Caco-2 (cell line): ENCODE results near the gene KLHDC9. TPM values are rescaled to one million over a fixed set of nuclear protein-coding genes. Genes with fewer than 3 reads are reported as not detected.

ENCODE experiments used
- BruUV-seq: library from RNA; stranded (reverse); fragments of 400-500 nt; replicated peaks from 2 replicates; lab custom pipeline; 2021; lab: Mats Ljungman, UMichigan
- CTCF ChIA-PET: fragments of 300-600 bp; sonication (Branson Sonifier 250); formaldehyde crosslinking; loops from one replicate; lab custom pipeline; 2022; ENCODE audit warnings: antibody characterized with exemption; lab: Charles Lee
- POLR2A ChIA-PET: fragments of 300-600 bp; sonication (Branson Sonifier 250); formaldehyde crosslinking; loops from one replicate; lab custom pipeline; 2022; ENCODE audit warnings: antibody characterized with exemption; lab: Charles Lee
- DNase-seq, 2 experiments: peaks; one replicate each; pipeline versions ENCODE4 v3.0.0 to v3.0.0-alpha.2; 2020 to 2022
- H3K27me3 ChIP-seq: replicated peaks from 2 replicates; pipeline ENCODE4 v1.6.0; 2011; ENCODE audit warnings: low read length; ENCODE audit not compliant: control insufficient read depth, insufficient read depth
- H3K36me3 ChIP-seq: 2 replicates; pipeline ENCODE4 v1.5.1; 2011; ENCODE audit warnings: low read length; ENCODE audit not compliant: control insufficient read depth, insufficient read depth
- H3K4me1 ChIP-seq: fragments of 250-450 bp; sonication (Bioruptor Pico); 2 replicates; pipeline ENCODE4 v1.5.1; 2020; ENCODE audit warnings: mild to moderate bottlenecking
- H3K4me3 ChIP-seq: 2 replicates; pipeline ENCODE4 v1.5.1; 2011; ENCODE audit warnings: low read depth, mild to moderate bottlenecking, control low read depth, low read length
- H3K9me3 ChIP-seq: fragments of 250-450 bp; sonication (Bioruptor Pico); 2 replicates; pipeline ENCODE4 v1.5.1; 2020; ENCODE audit warnings: mild to moderate bottlenecking, moderate library complexity
- H3K27ac Mint-ChIP-seq: one replicate; pipeline ENCODE4 v1.8.0; 2022; ENCODE audit warnings: mixed read lengths; ENCODE audit not compliant: unreplicated experiment
- H3K27me3 Mint-ChIP-seq: one replicate; pipeline ENCODE4 v1.8.0; 2022; ENCODE audit warnings: mixed read lengths; ENCODE audit not compliant: insufficient read depth, unreplicated experiment
- H3K36me3 Mint-ChIP-seq: one replicate; pipeline ENCODE4 v1.8.0; 2022; ENCODE audit warnings: mild to moderate bottlenecking, mixed read lengths; ENCODE audit not compliant: insufficient read depth, unreplicated experiment
- H3K4me1 Mint-ChIP-seq: one replicate; pipeline ENCODE4 v1.8.0; 2022; ENCODE audit warnings: low read depth, mixed read lengths; ENCODE audit not compliant: unreplicated experiment
- H3K4me3 Mint-ChIP-seq: one replicate; pipeline ENCODE4 v1.8.0; 2022; ENCODE audit warnings: mild to moderate bottlenecking, moderate library complexity, mixed read lengths; ENCODE audit not compliant: unreplicated experiment
- H3K9me3 Mint-ChIP-seq: one replicate; pipeline ENCODE4 v1.8.0; 2022; ENCODE audit warnings: mixed read lengths; ENCODE audit not compliant: unreplicated experiment
- intact Hi-C: fragments of 100-400 bp; cut with micrococcal nuclease; formaldehyde crosslinking; loops from one replicate; pipeline ENCODE4 v1.10.0; 2022; ENCODE audit not compliant: unreplicated experiment
- total RNA-seq: library from RNA; stranded (reverse); gene quantifications from 2 replicates; pipeline ENCODE4 v1.2.3, GENCODE V29; 2022
- TF ChIP-seq, protein P1 (sequence below), 2 experiments: fragments of 200-600 bp in 1 of 2; IDR thresholded peaks; 1 replicate in 1 of 2; 2 replicates in 1 of 2; pipeline versions ENCODE4 v1.5.1 to v1.8.0; 2011 to 2022; ENCODE audit warnings: antibody characterized with exemption in 1 of 2, control low read depth in 1 of 2, inconsistent platforms in 1 of 2, low read depth in 1 of 2, low read length in 1 of 2, mild to moderate bottlenecking in 1 of 2, moderate library complexity in 1 of 2; ENCODE audit not compliant: insufficient read depth in 1 of 2, severe bottlenecking in 1 of 2, unreplicated experiment in 1 of 2

KLHDC9 gene
- total RNA-seq, 1 experiment from 2014 or later, result 2.0 TPM

DNA sequence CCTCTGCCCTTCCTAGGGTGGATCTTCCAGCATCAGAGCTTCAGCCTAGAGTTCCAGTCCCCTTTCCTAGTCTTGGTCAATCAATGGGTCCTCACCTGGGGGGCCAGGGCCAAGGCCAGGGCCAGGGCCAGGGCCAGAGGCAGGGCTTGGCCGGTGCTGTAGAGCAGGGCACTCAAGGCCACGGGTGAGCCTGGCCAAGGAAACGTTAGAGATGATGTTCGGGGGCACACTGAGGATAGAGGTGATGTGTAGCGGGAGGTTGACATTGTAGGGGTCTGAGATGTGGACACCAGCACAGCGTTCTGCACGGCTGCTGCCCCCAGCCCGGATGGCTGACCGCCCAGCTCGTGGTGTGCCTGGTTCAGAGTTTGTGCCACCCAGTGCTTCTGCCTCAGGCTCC lies 46.9 kb upstream of the KLHDC9 start:
- no peaks in the 10 kb centered on the region for H3K27me3 ChIP-seq
- no peaks in the 10 kb centered on the region; the same call in 1 of the 2 replicates for H3K36me3 ChIP-seq
- Mint-ChIP-seq H3K4me3 (no peak overlapping the region), H3K4me1 (peaks cover 6% of the 10 kb centered on the region), H3K27me3 (no peaks in the 10 kb centered on the region), H3K27ac (no peak overlapping the region), H3K36me3 (peaks cover 4% of the 10 kb centered on the region), H3K9me3 (peaks cover 13% of the 10 kb centered on the region)
- H3K4me1 ChIP-seq, result peaks cover 12% of the 10 kb centered on the region
- ChIA-PET CTCF (no interaction called here), POLR2A (interaction anchor here (0.5 to 0.6 kb wide), 2 partner anchors 102 to 474 kb away, joined by 3 read pairs; no protein-coding TSS in a partner anchor)
- BruUV-seq, result no TSS peak
- H3K9me3 ChIP-seq, result peaks cover 12% of the 10 kb centered on the region; the same call in 1 of the 2 replicates
- DNase-seq, result no peak
- TF ChIP-seq, protein P1, sequence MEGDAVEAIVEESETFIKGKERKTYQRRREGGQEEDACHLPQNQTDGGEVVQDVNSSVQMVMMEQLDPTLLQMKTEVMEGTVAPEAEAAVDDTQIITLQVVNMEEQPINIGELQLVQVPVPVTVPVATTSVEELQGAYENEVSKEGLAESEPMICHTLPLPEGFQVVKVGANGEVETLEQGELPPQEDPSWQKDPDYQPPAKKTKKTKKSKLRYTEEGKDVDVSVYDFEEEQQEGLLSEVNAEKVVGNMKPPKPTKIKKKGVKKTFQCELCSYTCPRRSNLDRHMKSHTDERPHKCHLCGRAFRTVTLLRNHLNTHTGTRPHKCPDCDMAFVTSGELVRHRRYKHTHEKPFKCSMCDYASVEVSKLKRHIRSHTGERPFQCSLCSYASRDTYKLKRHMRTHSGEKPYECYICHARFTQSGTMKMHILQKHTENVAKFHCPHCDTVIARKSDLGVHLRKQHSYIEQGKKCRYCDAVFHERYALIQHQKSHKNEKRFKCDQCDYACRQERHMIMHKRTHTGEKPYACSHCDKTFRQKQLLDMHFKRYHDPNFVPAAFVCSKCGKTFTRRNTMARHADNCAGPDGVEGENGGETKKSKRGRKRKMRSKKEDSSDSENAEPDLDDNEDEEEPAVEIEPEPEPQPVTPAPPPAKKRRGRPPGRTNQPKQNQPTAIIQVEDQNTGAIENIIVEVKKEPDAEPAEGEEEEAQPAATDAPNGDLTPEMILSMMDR (IDR thresholded peaks at IDR 0.05; ENCODE audit: insufficient read depth in 1 of 2, low read depth in 1 of 2, low read length in 1 of 2, severe bottlenecking in 1 of 2, unreplicated experiment in 1 of 2), result no peak
- intact Hi-C loops, result no loop called here
- H3K4me3 ChIP-seq, result no peak overlapping the region

DNA sequence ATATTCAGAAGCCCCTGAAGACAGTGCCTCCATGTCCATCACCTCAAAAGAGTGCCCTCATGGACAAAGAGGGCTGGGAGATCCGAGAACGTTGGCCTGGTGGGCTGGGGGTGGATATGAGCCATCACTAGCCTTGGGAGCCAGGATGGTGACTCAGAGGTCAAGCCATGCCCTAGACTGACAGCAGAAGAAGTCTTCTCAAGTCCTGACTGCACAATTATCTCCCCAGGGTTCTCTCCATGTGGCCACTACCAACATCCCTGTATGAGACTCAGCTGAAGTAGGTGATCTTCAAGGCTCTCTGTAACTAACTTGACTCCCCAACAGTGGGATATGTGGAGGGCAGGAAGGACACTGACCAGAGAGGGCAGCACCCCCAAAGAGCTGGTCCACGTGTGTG lies 45.3 kb upstream of the KLHDC9 start:
- Mint-ChIP-seq H3K9me3 (peaks cover 13% of the 10 kb centered on the region), H3K4me1 (peaks cover 6% of the 10 kb centered on the region), H3K27ac (no peak overlapping the region), H3K4me3 (no peak overlapping the region), H3K36me3 (peaks cover 4% of the 10 kb centered on the region), H3K27me3 (no peaks in the 10 kb centered on the region)
- Histone ChIP-seq H3K4me1 (peaks cover 6% of the 10 kb centered on the region), H3K4me3 (no peak overlapping the region), H3K9me3 (peaks cover 11% of the 10 kb centered on the region; the same call in 1 of the 2 replicates), H3K36me3 (no peaks in the 10 kb centered on the region; the same call in 1 of the 2 replicates), H3K27me3 (no peaks in the 10 kb centered on the region)
- CTCF ChIA-PET, result interaction anchor here (0.6 kb wide), 1 partner anchor 45 kb away, joined by 3 read pairs; no protein-coding TSS in a partner anchor
- POLR2A ChIA-PET, result no interaction called here
- no peak for DNase-seq
- BruUV-seq, result no TSS peak
- TF ChIP-seq, protein P1 (IDR thresholded peaks at IDR 0.05; ENCODE audit: insufficient read depth in 1 of 2, low read depth in 1 of 2, low read length in 1 of 2, severe bottlenecking in 1 of 2, unreplicated experiment in 1 of 2), result no peak
- intact Hi-C loops, result no loop called here

DNA sequence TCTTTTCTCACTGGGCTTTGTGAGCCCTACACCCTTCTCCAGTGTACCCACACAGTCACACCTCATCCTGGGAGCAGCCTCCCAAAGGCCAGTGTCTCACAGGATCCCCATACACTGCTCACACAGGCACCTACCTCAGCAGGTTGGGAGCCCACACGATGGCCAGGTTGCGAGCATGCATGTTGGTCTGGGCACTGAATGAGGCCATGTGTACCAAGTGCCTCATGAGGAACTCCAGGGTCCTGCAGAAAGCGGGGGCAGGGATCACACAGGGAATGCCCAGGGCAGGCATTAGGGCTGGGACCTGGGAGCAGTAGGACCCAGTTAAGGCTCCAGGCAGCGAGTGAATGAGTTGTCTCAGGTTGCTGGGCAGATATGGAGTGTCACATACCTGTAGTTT lies 43.9 kb upstream of the KLHDC9 start:
- TF ChIP-seq, protein P1 (IDR thresholded peaks at IDR 0.05; ENCODE audit: insufficient read depth in 1 of 2, low read depth in 1 of 2, low read length in 1 of 2, severe bottlenecking in 1 of 2, unreplicated experiment in 1 of 2), result no peak
- DNase-seq, result no peak
- BruUV-seq, result no TSS peak
- peaks cover 6% of the 10 kb centered on the region for H3K4me1 ChIP-seq
- ChIA-PET POLR2A (no interaction called here), CTCF (interaction anchor here (1.3 kb wide), 1 partner anchor 8 kb away, joined by 4 read pairs; the partner anchor contains the start of gene USF1)
- intact Hi-C loops, result no loop called here
- Mint-ChIP-seq H3K27me3 (no peaks in the 10 kb centered on the region), H3K27ac (no peak overlapping the region), H3K36me3 (no peaks in the 10 kb centered on the region), H3K9me3 (peaks cover under 1% of the 10 kb centered on the region), H3K4me3 (no peak overlapping the region), H3K4me1 (peaks cover 6% of the 10 kb centered on the region)
- H3K9me3 ChIP-seq, result 0 out of 2 replicates have a peak, but pooled peaks cover 4% of the 10 kb centered on the region
- H3K4me3 ChIP-seq, result no peak overlapping the region
- no peaks in the 10 kb centered on the region; the same call in 1 of the 2 replicates for H3K36me3 ChIP-seq
- H3K27me3 ChIP-seq, result no peaks in the 10 kb centered on the region
